Liver (tissue), 9 donors: ENCODE results near the gene POLR2C. TPM values are rescaled to one million over a fixed set of nuclear protein-coding genes. Genes with fewer than 3 reads are reported as not detected.

Experiments used
- DNase-seq: peaks from one replicate; pipeline ENCODE4 v3.0.0-alpha.2; 2017; ENCODE audit warnings: low spot score
- H3K27ac ChIP-seq, 2 donors: one replicate each; pipeline ENCODE4 v1.7.0; 2013; ENCODE audit warnings: inconsistent platforms in 2 of 2, low read length in 2 of 2, control low read depth in 1 of 2, low read depth in 1 of 2, mild to moderate bottlenecking in 1 of 2
- H3K27me3 ChIP-seq, 4 donors: one replicate each; pipeline versions ENCODE4 v1.6.1 to v1.7.0; 2013; ENCODE audit warnings: low read length in 3 of 4, inconsistent platforms in 1 of 4, mild to moderate bottlenecking in 1 of 4, moderate library complexity in 1 of 4; ENCODE audit not compliant: control insufficient read depth in 4 of 4, insufficient read depth in 4 of 4
- H3K36me3 ChIP-seq, 4 donors: one replicate each; pipeline versions ENCODE4 v1.6.1 to v1.7.0; 2013; ENCODE audit warnings: low read length in 3 of 4, mild to moderate bottlenecking in 3 of 4, low read depth in 1 of 4, moderate library complexity in 1 of 4; ENCODE audit not compliant: control insufficient read depth in 4 of 4, insufficient read depth in 3 of 4
- H3K4me1 ChIP-seq, 4 donors: one replicate each; pipeline versions ENCODE4 v1.6.1 to v1.7.0; 2013; ENCODE audit warnings: low read length in 3 of 4, mild to moderate bottlenecking in 3 of 4, moderate library complexity in 1 of 4; ENCODE audit not compliant: control insufficient read depth in 4 of 4, insufficient read depth in 4 of 4
- H3K4me3 ChIP-seq, 3 donors: one replicate each; pipeline versions ENCODE4 v1.6.1 to v1.7.0; 2013; ENCODE audit warnings: low read length in 3 of 3, control low read depth in 1 of 3, low read depth in 1 of 3, mild to moderate bottlenecking in 1 of 3
- H3K9ac ChIP-seq, 2 donors: one replicate each; pipeline ENCODE4 v1.7.0; 2013; ENCODE audit warnings: low read length in 2 of 2, mild to moderate bottlenecking in 2 of 2, moderate library complexity in 2 of 2, control low read depth in 1 of 2, low read depth in 1 of 2
- H3K9me3 ChIP-seq, 4 donors: one replicate each; pipeline versions ENCODE4 v1.6.1 to v1.7.0; 2013; ENCODE audit warnings: low read length in 3 of 4; ENCODE audit not compliant: control insufficient read depth in 4 of 4
- EGR1 ChIP-seq, 2 donors: IDR thresholded peaks; 2 replicates each; pipeline ENCODE4 v1.6.1; 2016 to 2018; ENCODE audit warnings: antibody characterized with exemption in 2 of 2, low read depth in 2 of 2
- FOXA1 ChIP-seq: IDR thresholded peaks from 2 replicates; pipeline ENCODE4 v1.6.1; 2016; ENCODE audit warnings: antibody characterized with exemption
- FOXA2 ChIP-seq: IDR thresholded peaks from 2 replicates; pipeline ENCODE4 v1.6.1; 2016; ENCODE audit warnings: antibody characterized with exemption
- GABPA ChIP-seq, 2 donors: IDR thresholded peaks in 1 of 2; conservative IDR thresholded peaks in 1 of 2; 2 replicates each; pipeline ENCODE4 v1.6.1; 2016; ENCODE audit warnings: antibody characterized with exemption in 2 of 2, mild to moderate bottlenecking in 1 of 2, moderate library complexity in 1 of 2
- HNF4A ChIP-seq, 2 donors: conservative IDR thresholded peaks; 2 replicates each; pipeline ENCODE4 v1.6.1; 2016; ENCODE audit warnings: antibody characterized with exemption in 2 of 2, mild to moderate bottlenecking in 2 of 2
- HNF4G ChIP-seq: IDR thresholded peaks from 2 replicates; pipeline ENCODE4 v1.6.1; 2016; ENCODE audit warnings: antibody characterized with exemption
- JUND ChIP-seq, 2 donors: IDR thresholded peaks; 2 replicates each; pipeline ENCODE4 v1.6.1; 2016; ENCODE audit warnings: antibody characterized with exemption in 2 of 2
- NR2F2 ChIP-seq: IDR thresholded peaks from 2 replicates; pipeline ENCODE4 v1.6.1; 2016; ENCODE audit warnings: antibody characterized with exemption
- RAD21 ChIP-seq, 2 donors: IDR thresholded peaks; 2 replicates each; pipeline ENCODE4 v1.6.1; 2016; ENCODE audit warnings: antibody characterized with exemption in 2 of 2, mild to moderate bottlenecking in 2 of 2
- RXRA ChIP-seq, 2 donors: IDR thresholded peaks; 2 replicates each; pipeline ENCODE4 v1.6.1; 2017 to 2018; ENCODE audit warnings: antibody characterized with exemption in 2 of 2, mild to moderate bottlenecking in 1 of 2
- SP1 ChIP-seq: IDR thresholded peaks from 2 replicates; pipeline ENCODE4 v1.6.1; 2018; ENCODE audit warnings: antibody characterized with exemption, mild to moderate bottlenecking
- TAF1 ChIP-seq: conservative IDR thresholded peaks from 2 replicates; pipeline ENCODE4 v1.6.1; 2016; ENCODE audit warnings: antibody characterized with exemption, mild to moderate bottlenecking
- YY1 ChIP-seq: IDR thresholded peaks from 2 replicates; pipeline ENCODE4 v1.6.1; 2016; ENCODE audit warnings: antibody characterized with exemption, mild to moderate bottlenecking
- ZBTB33 ChIP-seq: IDR thresholded peaks from 2 replicates; pipeline ENCODE4 v1.6.1; 2016; ENCODE audit warnings: antibody characterized with exemption
- WGBS: extraction: QIAGEN DNeasy Blood & Tissue Kit; methylation state at CpG from one replicate; pipeline ENCODE4 v1.1.7; 2013; 5-methylcytosine and 5-hydroxymethylcytosine counted together
- polyA plus RNA-seq, 2 donors: library from polyadenylated mRNA; stranded (reverse) in 1 of 2; unstranded in 1 of 2; fragments of 200-250 nt in 1 of 2; fragments of >200 nt in 1 of 2; fragmentation: Nextera tagmentation in 1 of 2; extraction: Ambion mirVana in 1 of 2; gene quantifications; one replicate each; pipeline versions ENCODE4 v1.2.1 to v1.2.3, GENCODE V29; 2013 to 2015
- total RNA-seq, 2 donors: library from RNA; depleted of rRNA; stranded (reverse); fragments of >200 nt; gene quantifications; one replicate each; pipeline ENCODE4 v1.2.3, GENCODE V29; 2014
- TF ChIP-seq, protein P1 (sequence below): IDR thresholded peaks from 2 replicates; pipeline ENCODE4 v1.6.1; 2016; ENCODE audit warnings: antibody characterized with exemption, mild to moderate bottlenecking
- TF ChIP-seq, protein P2 (sequence below): fragments of 150-350 bp; IDR thresholded peaks from 2 replicates; pipeline ENCODE4 v1.5.1; 2017; ENCODE audit warnings: improper control_type of control experiment, low read depth, low read length; ENCODE audit not compliant: missing input control
- donor health status: healthy.
- donor health status: healthy.
- donor health status: healthy.
- donor health status: healthy.
- donor health status: healthy.

The POLR2C gene
- total and polyA plus RNA-seq, 4 donors: 25.4 to 68.0 (median 51.3) TPM

- TF ChIP-seq YY1 (peak; percentile 62), SP1 (peak; percentile 95), NR2F2 (peak; percentile 30), JUND (IDR thresholded peaks at IDR 0.05) (peak in 1 of 2 donors; percentile 51), FOXA1 (no peak), RXRA (IDR thresholded peaks at IDR 0.05) (peak; percentile 65 to 72), RAD21 (IDR thresholded peaks at IDR 0.05) (peak in 1 of 2 donors; percentile 31), EGR1 (IDR thresholded peaks at IDR 0.05; ENCODE audit: low read depth in 2 of 2) (no peak), HNF4A (conservative IDR thresholded peaks at IDR 0.05) (peak; percentile 93 to 94), ZBTB33 (no peak), HNF4G (peak; percentile 89), GABPA (IDR thresholded peaks at IDR 0.05 in 1 of 2, conservative IDR thresholded peaks at IDR 0.05 in 1 of 2) (peak in 1 of 2 donors; percentile 9)
- TF ChIP-seq, protein P1, sequence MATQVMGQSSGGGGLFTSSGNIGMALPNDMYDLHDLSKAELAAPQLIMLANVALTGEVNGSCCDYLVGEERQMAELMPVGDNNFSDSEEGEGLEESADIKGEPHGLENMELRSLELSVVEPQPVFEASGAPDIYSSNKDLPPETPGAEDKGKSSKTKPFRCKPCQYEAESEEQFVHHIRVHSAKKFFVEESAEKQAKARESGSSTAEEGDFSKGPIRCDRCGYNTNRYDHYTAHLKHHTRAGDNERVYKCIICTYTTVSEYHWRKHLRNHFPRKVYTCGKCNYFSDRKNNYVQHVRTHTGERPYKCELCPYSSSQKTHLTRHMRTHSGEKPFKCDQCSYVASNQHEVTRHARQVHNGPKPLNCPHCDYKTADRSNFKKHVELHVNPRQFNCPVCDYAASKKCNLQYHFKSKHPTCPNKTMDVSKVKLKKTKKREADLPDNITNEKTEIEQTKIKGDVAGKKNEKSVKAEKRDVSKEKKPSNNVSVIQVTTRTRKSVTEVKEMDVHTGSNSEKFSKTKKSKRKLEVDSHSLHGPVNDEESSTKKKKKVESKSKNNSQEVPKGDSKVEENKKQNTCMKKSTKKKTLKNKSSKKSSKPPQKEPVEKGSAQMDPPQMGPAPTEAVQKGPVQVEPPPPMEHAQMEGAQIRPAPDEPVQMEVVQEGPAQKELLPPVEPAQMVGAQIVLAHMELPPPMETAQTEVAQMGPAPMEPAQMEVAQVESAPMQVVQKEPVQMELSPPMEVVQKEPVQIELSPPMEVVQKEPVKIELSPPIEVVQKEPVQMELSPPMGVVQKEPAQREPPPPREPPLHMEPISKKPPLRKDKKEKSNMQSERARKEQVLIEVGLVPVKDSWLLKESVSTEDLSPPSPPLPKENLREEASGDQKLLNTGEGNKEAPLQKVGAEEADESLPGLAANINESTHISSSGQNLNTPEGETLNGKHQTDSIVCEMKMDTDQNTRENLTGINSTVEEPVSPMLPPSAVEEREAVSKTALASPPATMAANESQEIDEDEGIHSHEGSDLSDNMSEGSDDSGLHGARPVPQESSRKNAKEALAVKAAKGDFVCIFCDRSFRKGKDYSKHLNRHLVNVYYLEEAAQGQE: peak; percentile 62
- H3K4me3 ChIP-seq: peak overlapping the region; percentile 11 to 24 (median 22)
- 27% methylated on average over 15 of the region's 15 CpGs for WGBS
- H3K9ac ChIP-seq: peak overlapping the region in 1 of 2 donors; percentile 36
- no peaks in the 10 kb centered on the region for H3K27me3 ChIP-seq
- H3K27ac ChIP-seq: peak overlapping the region; percentile 27 to 68
- DNase-seq: peak; percentile 54
- H3K36me3 ChIP-seq: peaks cover 0 to 2% (median 0%) of the 10 kb centered on the region in 4 donors
- no peaks in the 10 kb centered on the region for H3K9me3 ChIP-seq
- peaks cover 24 to 52% (median 36%) of the 10 kb centered on the region in 4 donors for H3K4me1 ChIP-seq
Measured at GRCh38 chr16:57479976-57480753, 17.7 kb downstream of the POLR2C start.

- Histone ChIP-seq H3K27me3 (no peaks in the 10 kb centered on the region), H3K4me3 (no peak overlapping the region), H3K9ac (no peak overlapping the region), H3K27ac (peak overlapping the region in 1 of 2 donors; percentile 68), H3K36me3 (no peaks in the 10 kb centered on the region), H3K4me1 (peaks cover 26 to 57% (median 41%) of the 10 kb centered on the region in 4 donors), H3K9me3 (no peaks in the 10 kb centered on the region)
- no peak for DNase-seq
- TF ChIP-seq RXRA (IDR thresholded peaks at IDR 0.05) (no peak), HNF4A (conservative IDR thresholded peaks at IDR 0.05) (no peak), FOXA1 (no peak), JUND (IDR thresholded peaks at IDR 0.05) (no peak), RAD21 (IDR thresholded peaks at IDR 0.05) (no peak), ZBTB33 (no peak), TAF1 (no peak), EGR1 (IDR thresholded peaks at IDR 0.05; ENCODE audit: low read depth in 2 of 2) (no peak), FOXA2 (no peak)
- TF ChIP-seq, protein P2, sequence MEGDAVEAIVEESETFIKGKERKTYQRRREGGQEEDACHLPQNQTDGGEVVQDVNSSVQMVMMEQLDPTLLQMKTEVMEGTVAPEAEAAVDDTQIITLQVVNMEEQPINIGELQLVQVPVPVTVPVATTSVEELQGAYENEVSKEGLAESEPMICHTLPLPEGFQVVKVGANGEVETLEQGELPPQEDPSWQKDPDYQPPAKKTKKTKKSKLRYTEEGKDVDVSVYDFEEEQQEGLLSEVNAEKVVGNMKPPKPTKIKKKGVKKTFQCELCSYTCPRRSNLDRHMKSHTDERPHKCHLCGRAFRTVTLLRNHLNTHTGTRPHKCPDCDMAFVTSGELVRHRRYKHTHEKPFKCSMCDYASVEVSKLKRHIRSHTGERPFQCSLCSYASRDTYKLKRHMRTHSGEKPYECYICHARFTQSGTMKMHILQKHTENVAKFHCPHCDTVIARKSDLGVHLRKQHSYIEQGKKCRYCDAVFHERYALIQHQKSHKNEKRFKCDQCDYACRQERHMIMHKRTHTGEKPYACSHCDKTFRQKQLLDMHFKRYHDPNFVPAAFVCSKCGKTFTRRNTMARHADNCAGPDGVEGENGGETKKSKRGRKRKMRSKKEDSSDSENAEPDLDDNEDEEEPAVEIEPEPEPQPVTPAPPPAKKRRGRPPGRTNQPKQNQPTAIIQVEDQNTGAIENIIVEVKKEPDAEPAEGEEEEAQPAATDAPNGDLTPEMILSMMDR: no peak
- TF ChIP-seq, protein P1: no peak
- 76% methylated on average over 6 of the region's 6 CpGs for WGBS
Measured at GRCh38 chr16:57480754-57481230, 18.3 kb downstream of the POLR2C start.
